Stimulated activated CD8-positive, alpha-beta memory T cell treated with anti-CD3 and anti-CD28 coated beads, Interleukin-12 subunit alpha, Interleukin-12 subunit beta, amount 100 ng/mL, for 24 hours (primary cell): ENCODE results near the gene MOB1B.
"Not testable (repeated sequence)": the region's sequence is repeated elsewhere in the genome, so short reads cannot be mapped to it uniquely, and the experiment has no call there.

Experiments
- DNase-seq: peaks from one replicate; pipeline ENCODE4 v3.0.0-alpha.2; 2020; ENCODE audit errors: extremely low read depth

Gene MOB1B

DNA sequence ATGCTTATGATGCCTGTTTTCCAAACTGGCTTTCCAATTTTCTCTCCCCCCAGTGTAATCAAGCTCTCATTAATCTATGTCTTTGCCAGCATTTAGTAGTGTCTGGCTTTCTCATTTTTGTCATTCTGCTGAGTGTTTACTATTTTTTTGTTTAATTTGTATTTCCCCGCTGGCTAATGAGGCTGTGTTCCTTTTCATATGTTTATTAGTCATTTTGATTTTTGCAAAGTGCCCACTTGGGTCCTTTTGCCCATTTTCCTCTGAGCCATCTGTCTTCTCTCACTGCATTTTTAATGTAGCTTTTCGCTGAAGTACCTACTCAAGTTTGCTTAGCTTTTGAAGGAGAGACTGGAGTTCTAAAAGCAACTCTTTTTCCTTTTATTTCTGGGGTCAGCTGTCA is 106.0 kb downstream of the MOB1B start:
- no peak for DNase-seq

- DNase-seq = no peak
Measured at GRCh38 chr4:71009086-71009485, 106.9 kb downstream of the MOB1B start.

DNA sequence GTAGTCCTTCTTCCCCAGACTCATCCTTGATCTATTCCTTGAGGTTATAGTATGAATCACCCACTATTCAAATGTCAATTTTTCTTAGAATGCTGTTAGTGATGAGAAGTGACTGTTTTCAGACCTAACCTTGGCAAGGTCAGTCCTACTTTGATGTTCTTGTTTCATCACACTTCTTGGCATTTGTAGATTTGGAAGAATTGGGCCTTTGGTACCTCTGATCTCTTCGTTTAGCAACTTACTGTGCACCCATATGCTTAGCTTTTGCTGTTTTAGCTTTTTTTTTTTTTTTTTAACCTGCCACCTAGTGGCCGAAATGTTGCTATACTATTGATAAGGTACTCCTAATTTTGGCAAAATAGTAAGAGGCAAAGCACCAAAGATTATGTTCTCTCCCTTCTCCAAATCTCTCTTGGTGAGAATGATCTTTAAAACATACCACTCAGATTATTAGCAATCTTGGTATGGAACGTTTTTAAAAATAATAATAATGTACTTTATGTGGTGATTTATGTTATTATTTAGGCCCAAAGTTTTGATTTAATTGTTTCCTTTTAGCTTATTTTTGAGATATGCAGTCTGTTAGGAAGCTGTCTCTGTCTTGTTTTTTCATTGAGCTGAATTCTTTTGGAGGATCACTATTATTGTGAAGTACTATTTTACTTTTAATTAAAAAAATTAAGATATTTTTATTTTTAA is 107.9 kb downstream of the MOB1B start:
- DNase-seq = no peak

GRCh38 chr4:71011451-71011850 is 109.3 kb downstream of the MOB1B start:
- DNase-seq = no peak

DNA sequence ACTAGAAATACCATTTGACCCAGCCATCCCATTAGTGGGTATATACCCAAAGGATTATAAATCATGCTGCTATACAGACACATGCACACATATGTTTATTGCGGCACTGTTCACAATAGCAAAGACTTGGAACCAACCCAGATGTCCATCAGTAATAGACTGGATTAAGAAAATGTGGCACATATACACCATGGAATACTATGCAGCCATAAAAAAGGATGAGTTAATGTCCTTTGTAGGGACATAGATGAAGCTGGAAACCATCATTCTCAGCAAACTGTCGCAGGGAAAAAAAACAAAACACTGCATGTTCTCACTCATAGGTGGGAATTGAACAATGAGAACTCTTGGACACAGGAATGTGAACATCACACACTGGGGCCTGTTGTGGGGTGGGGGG is 115.2 kb downstream of the MOB1B start:
- not testable (repeated sequence) for DNase-seq

GRCh38 chr4:71020611-71021010 is 118.4 kb downstream of the MOB1B start:
- no peak for DNase-seq

GRCh38 chr4:71025654-71026053 is 123.5 kb downstream of the MOB1B start:
- no peak for DNase-seq

- DNase-seq = no peak
Measured at GRCh38 chr4:71026086-71026485, 123.9 kb downstream of the MOB1B start.

DNA sequence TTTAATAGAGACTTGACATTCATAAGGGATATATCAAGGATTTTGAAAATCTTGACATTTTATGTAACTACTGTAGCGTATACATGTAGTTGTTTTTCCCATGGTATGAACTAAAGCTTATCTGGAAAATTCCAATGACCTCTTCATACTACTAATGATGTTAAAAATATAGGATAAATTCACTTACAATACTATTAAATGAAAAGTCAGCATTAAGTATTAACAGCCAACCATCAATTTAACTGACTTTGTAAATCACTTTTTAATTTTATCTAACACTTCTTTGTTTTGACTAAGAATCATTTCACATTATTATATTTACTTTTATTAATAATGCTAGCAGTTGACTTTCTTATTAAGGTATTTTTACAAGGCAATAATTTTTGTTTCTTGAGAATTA is 125.4 kb downstream of the MOB1B start:
- DNase-seq = no peak

GRCh38 chr4:71029504-71029903 is 127.3 kb downstream of the MOB1B start:
- DNase-seq = no peak

GRCh38 chr4:71032106-71032505 is 129.9 kb downstream of the MOB1B start:
- not testable (repeated sequence) for DNase-seq
